ENCODE measurements around the gene MRPS18A.

GRCh38 chr6:43657221-43657802 is 30.3 kb downstream of the MRPS18A start:
- TF ChIP-seq CTCF (conservative IDR thresholded peaks at IDR 0.05 in 1 of 2, IDR thresholded peaks at IDR 0.05 in 1 of 2; ENCODE audit: extremely low read depth in 1 of 2, insufficient read depth in 1 of 2, low read depth in 1 of 2, low read length in 2 of 2) (no peak), EZH2 (IDR thresholded peaks at IDR 0.05; ENCODE audit: borderline replicate concordance, low read length) (no peak)
